Prostate gland (tissue), 2 donors: ENCODE measurements around the gene PROB1. TPM values are rescaled to one million over a fixed set of nuclear protein-coding genes. Genes with fewer than 3 reads are reported as not detected.
"Not testable (repeated sequence)": the region's sequence is repeated elsewhere in the genome, so short reads cannot be mapped to it uniquely, and the experiment has no call there.

Experiments used
- DNase-seq: peaks from one replicate; pipeline ENCODE4 v3.0.0-alpha.2; 2019; ENCODE audit warnings: low spot score
- H3K27ac ChIP-seq, 2 donors: fragments of 200-600 bp; sonication (generic); 2 replicates each; pipeline ENCODE4 v1.5.1; 2017 to 2019
- H3K27me3 ChIP-seq: fragments of 200-600 bp; sonication (generic); replicated peaks from 2 replicates; pipeline ENCODE4 v1.5.1; 2019; ENCODE audit not compliant: insufficient read depth
- H3K36me3 ChIP-seq, 2 donors: fragments of 200-600 bp; sonication (generic); 1 replicate in 1 of 2; 2 replicates in 1 of 2; pipeline versions ENCODE4 v1.5.1 to v1.8.1; 2017 to 2019
- H3K4me1 ChIP-seq: fragments of 200-600 bp; sonication (generic); replicated peaks from 2 replicates; pipeline ENCODE4 v1.5.1; 2019
- H3K4me3 ChIP-seq, 2 donors: fragments of 200-600 bp; sonication (generic); 2 replicates each; pipeline ENCODE4 v1.5.1; 2017 to 2019
- H3K9me3 ChIP-seq: fragments of 200-600 bp; sonication (generic); 2 replicates; pipeline ENCODE4 v1.5.1; 2017
- POLR2A ChIP-seq: fragments of 450-650 bp; IDR thresholded peaks from one replicate; pipeline ENCODE4 v1.6.1; 2016; ENCODE audit warnings: antibody characterized with exemption, mild to moderate bottlenecking
- POLR2AphosphoS5 ChIP-seq: sonication (generic); formaldehyde crosslinking; IDR thresholded peaks from one replicate; pipeline ENCODE4 v1.6.1; 2017; ENCODE audit warnings: antibody characterized with exemption
- WGBS: methylation state at CpG from one replicate; pipeline ENCODE4 v1.1.5; 2018; 5-methylcytosine and 5-hydroxymethylcytosine counted together
- intact Hi-C: fragments of 100-400 bp; cut with DNase I; formaldehyde crosslinking; loops from one replicate; pipeline ENCODE4 v1.14.2; 2022
- total RNA-seq, 2 donors: library from RNA; depleted of rRNA; stranded (reverse); fragments of >200 nt; gene quantifications; one replicate each; pipeline ENCODE4 v1.1.0, GENCODE V29; 2016
- TF ChIP-seq, protein P1 (sequence below), 4 experiments: fragments of 200-600 bp in 2 of 4; fragments of 450-650 bp in 2 of 4; sonication (generic) in 2 of 4; IDR thresholded peaks; 1 replicate in 3 of 4; 2 replicates in 1 of 4; pipeline ENCODE4 v1.5.1; 2016 to 2019; ENCODE audit warnings: antibody characterized with exemption in 4 of 4, mild to moderate bottlenecking in 2 of 4, moderate library complexity in 2 of 4

The PROB1 gene
- total RNA-seq, 2 donors from 2014 or later, result 2.4 TPM

DNA sequence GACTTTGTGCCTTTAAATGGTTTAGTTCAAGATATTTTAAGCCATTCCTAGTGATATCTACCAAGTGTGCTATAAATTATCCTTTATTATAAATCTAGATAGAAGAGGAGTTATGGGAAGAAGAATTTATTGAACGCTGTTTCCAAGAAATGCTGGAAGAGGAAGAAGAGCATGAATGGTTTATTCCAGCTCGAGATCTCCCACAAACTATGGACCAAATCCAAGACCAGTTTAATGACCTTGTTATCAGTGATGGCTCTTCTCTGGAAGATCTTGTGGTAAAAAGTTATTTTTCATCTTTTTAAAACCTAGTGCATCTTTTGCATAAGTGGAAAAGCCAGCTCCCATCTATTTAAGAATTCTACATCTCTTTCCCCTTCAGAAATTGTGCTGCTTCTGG lies 30.4 kb downstream of the PROB1 start:
- intact Hi-C loops, result no loop called here
- peaks cover 3 to 15% of the 10 kb centered on the region in 2 donors for H3K36me3 ChIP-seq
- H3K4me1 ChIP-seq, result no peaks in the 10 kb centered on the region
- TF ChIP-seq POLR2AphosphoS5 (no peak), POLR2A (no peak)
- TF ChIP-seq, protein P1, sequence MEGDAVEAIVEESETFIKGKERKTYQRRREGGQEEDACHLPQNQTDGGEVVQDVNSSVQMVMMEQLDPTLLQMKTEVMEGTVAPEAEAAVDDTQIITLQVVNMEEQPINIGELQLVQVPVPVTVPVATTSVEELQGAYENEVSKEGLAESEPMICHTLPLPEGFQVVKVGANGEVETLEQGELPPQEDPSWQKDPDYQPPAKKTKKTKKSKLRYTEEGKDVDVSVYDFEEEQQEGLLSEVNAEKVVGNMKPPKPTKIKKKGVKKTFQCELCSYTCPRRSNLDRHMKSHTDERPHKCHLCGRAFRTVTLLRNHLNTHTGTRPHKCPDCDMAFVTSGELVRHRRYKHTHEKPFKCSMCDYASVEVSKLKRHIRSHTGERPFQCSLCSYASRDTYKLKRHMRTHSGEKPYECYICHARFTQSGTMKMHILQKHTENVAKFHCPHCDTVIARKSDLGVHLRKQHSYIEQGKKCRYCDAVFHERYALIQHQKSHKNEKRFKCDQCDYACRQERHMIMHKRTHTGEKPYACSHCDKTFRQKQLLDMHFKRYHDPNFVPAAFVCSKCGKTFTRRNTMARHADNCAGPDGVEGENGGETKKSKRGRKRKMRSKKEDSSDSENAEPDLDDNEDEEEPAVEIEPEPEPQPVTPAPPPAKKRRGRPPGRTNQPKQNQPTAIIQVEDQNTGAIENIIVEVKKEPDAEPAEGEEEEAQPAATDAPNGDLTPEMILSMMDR (IDR thresholded peaks at IDR 0.05), result no peak
- no peak for DNase-seq
- no peaks in the 10 kb centered on the region for H3K27me3 ChIP-seq
- WGBS, result 61% methylated on average over 2 of the region's 2 CpGs
- no peak overlapping the region for H3K4me3 ChIP-seq
- H3K9me3 ChIP-seq, result no peaks in the 10 kb centered on the region
- no peak overlapping the region for H3K27ac ChIP-seq

DNA sequence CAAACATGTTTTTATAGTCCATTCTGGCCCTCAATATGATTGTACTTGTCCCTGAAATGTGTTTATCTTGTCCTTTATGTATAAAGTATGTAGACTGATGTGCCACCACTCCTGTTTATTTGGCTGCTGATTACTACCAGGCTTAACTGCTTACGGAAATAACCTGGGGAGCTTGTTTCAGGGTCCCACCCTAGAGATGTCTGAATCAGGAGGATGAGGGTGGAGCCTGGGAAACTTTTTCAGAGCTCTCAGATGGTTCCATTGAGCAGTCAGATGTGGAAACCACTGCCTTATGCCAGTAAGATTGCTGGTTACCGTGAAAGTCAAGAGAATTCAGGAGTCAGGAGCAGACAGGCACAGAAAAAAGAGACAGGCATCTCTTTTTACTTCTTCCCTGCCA lies 31.0 kb downstream of the PROB1 start:
- no peak overlapping the region for H3K27ac ChIP-seq
- no peaks in the 10 kb centered on the region for H3K9me3 ChIP-seq
- DNase-seq, result no peak
- H3K27me3 ChIP-seq, result no peaks in the 10 kb centered on the region
- H3K4me1 ChIP-seq, result no peaks in the 10 kb centered on the region
- TF ChIP-seq, protein P1 (IDR thresholded peaks at IDR 0.05), result no peak
- TF ChIP-seq POLR2AphosphoS5 (no peak), POLR2A (no peak)
- no peak overlapping the region for H3K4me3 ChIP-seq
- WGBS, result 59% methylated on average over 2 of the region's 2 CpGs
- peaks cover 3 to 15% of the 10 kb centered on the region in 2 donors for H3K36me3 ChIP-seq
- intact Hi-C loops, result no loop called here

DNA sequence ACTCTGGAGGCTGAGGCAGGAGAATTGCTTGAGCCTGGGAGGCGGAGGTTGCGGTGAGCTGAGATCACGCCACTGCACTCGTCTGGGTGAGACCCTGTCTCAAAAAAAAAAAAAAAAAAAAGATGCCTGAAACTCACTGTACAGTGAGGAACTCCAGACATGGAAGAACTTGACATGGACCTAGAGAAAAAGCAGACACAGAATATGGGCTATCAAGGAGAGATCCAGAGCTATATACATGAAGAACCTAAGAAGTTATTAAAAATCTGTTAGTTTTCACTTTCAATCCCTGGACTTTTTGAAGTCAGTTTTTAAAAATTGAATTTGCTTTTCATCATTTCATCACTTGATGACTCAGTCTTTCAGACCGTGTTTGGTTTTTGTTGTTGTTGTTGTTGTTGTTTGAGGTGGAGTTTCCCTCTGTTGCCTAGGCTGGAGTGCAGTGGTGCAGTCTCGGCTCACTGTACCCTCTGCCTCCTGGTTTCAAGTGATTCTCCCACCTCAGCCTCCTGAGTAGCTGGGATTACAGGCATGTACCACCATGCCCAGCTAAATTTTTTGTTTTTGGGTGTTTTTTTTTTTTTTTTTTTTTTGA lies 33.0 kb downstream of the PROB1 start:
- DNase-seq, result no peak
- no peaks in the 10 kb centered on the region for H3K9me3 ChIP-seq
- TF ChIP-seq POLR2A (no peak), POLR2AphosphoS5 (no peak)
- TF ChIP-seq, protein P1 (IDR thresholded peaks at IDR 0.05), result no peak
- H3K4me3 ChIP-seq, result no peak overlapping the region
- 82% methylated on average over 6 of the region's 6 CpGs for WGBS
- H3K27ac ChIP-seq, result no peak overlapping the region
- intact Hi-C loops, result no loop called here
- peaks cover 3 to 15% of the 10 kb centered on the region in 2 donors for H3K36me3 ChIP-seq
- H3K27me3 ChIP-seq, result no peaks in the 10 kb centered on the region
- H3K4me1 ChIP-seq, result no peaks in the 10 kb centered on the region

DNA sequence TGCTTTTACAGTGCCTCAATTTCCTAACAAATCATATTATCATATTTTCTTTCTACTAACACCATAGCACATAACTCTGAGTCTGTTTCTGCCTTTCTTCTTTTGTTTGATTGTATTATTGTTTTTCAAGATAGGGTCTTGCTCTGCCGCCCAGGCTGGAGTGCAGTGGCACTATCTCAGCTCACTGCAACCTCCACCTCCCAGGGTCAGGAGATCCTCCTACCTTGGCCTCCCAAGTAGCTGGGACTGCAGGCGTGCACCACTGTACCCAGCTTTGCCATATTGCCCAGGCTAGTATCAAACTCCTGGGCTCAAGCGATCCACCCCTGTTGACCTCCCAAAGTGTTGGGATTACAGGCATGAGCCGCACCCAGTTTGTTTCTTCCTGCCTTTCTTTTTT lies 34.5 kb downstream of the PROB1 start:
- no peak for DNase-seq
- no peaks in the 10 kb centered on the region for H3K9me3 ChIP-seq
- no peak overlapping the region for H3K4me3 ChIP-seq
- H3K4me1 ChIP-seq, result no peaks in the 10 kb centered on the region
- peaks cover 0 to 2% of the 10 kb centered on the region in 2 donors for H3K36me3 ChIP-seq
- no peak overlapping the region for H3K27ac ChIP-seq
- 99% methylated on average over 4 of the region's 4 CpGs for WGBS
- intact Hi-C loops, result no loop called here
- no peaks in the 10 kb centered on the region for H3K27me3 ChIP-seq
- TF ChIP-seq, protein P1 (IDR thresholded peaks at IDR 0.05), result no peak
- TF ChIP-seq POLR2AphosphoS5 (no peak), POLR2A (no peak)

DNA sequence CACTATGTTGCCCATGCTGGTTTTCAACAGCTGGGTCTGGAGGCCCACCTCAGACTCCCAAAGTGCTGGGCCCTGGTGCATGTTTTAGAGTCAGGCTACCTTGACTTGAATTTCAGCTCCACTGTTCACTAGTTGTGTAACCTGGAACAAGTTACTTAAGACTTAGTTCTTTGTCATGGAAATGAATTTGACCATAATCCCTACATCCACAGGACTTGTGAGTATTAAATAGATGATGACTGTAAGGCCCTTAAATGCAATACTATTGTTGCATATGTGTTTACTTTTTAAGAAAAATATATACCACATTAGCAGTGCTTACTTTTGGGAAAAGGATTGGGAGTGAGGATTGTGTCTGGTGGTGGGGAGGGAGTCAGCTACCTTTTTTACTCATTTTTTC lies 36.8 kb downstream of the PROB1 start:
- Histone ChIP-seq H3K36me3 (no peaks in the 10 kb centered on the region), H3K4me3 (no peak overlapping the region), H3K4me1 (no peaks in the 10 kb centered on the region), H3K9me3 (no peaks in the 10 kb centered on the region), H3K27me3 (no peaks in the 10 kb centered on the region), H3K27ac (no peak overlapping the region)
- intact Hi-C loops, result no loop called here
- TF ChIP-seq POLR2AphosphoS5, result no peak
- TF ChIP-seq, protein P1 (IDR thresholded peaks at IDR 0.05), result no peak
- no peak for TF ChIP-seq POLR2A
- no peak for DNase-seq

DNA sequence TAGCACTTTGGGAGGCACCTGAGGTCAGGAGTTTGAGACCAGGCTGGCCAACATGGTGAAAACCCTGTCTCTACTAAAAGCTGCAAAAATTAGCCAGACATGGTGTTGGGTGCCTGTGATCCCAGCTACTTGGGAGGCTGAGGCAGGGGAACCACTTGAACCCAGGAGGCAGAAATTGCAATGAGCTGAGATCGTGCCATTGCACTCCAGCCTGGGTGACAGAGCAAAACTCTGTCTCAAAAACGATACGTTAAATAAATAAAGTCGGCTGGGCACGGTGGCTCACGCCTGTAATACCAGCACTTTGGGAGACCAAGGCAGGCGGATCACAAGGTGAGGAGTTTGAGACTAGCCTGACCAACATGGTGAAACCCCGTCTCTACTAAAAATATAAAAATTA lies 39.0 kb downstream of the PROB1 start:
- H3K4me1 ChIP-seq, H3K4me3 ChIP-seq, H3K36me3 ChIP-seq, intact Hi-C loops, H3K9me3 ChIP-seq, H3K27ac ChIP-seq, DNase-seq, H3K27me3 ChIP-seq: not testable (repeated sequence)
- WGBS, result 95% methylated on average over 8 of the region's 8 CpGs
